HCT116 (cell line): ENCODE measurements around the gene CCDC63. TPM values are rescaled to one million over a fixed set of nuclear protein-coding genes. Genes with fewer than 3 reads are reported as not detected.

Source experiments
- ATAC-seq: fragments of 200-7000 bp; cut with Tn5 transposase; 2 replicates; pipeline ENCODE4 v1.9.1; 2020; ENCODE audit warnings: mild to moderate bottlenecking, moderate library complexity
- BruUV-seq: library from RNA; stranded (reverse); fragments of 400-500 nt; replicated peaks from 2 replicates; lab custom pipeline; 2021; lab: Mats Ljungman, UMichigan
- CTCF ChIA-PET: fragments of 300-600 bp; sonication (Branson Sonifier 250); formaldehyde crosslinking; loops from one replicate; lab custom pipeline; 2021; ENCODE audit warnings: antibody characterized with exemption; lab: Charles Lee
- POLR2A ChIA-PET: fragments of 300-600, 350-600 bp; sonication (Branson Sonifier 250); formaldehyde crosslinking; loops from one replicate; lab custom pipeline; 2021; ENCODE audit warnings: antibody characterized with exemption; lab: Charles Lee
- RAD21 ChIA-PET, 2 experiments: fragments of 300-600 bp; sonication (Branson Sonifier 250); formaldehyde crosslinking; loops; one replicate each; lab custom pipeline; 2023; ENCODE audit warnings: low total read pairs in 2 of 2; ENCODE audit not compliant: uncharacterized antibody in 2 of 2, unreplicated experiment in 2 of 2, low non-redundant PET in 1 of 2; lab: Charles Lee
- DNase-seq: peaks from one replicate; pipeline ENCODE4 v3.0.0-alpha.2; 2010; ENCODE audit warnings: low read depth, low spot score
- H2AFZ ChIP-seq: fragments of 200-600 bp; shearing (Covaris generic), sonication (generic); 2 replicates; pipeline ENCODE4 v1.6.1; 2017; ENCODE audit warnings: low read depth, mixed run types, mixed read lengths, antibody characterized with exemption, low read length; ENCODE audit not compliant: poor library complexity, severe bottlenecking
- H3K27ac ChIP-seq: 2 replicates; pipeline ENCODE4 v1.5.1; 2012; ENCODE audit warnings: low read depth, low read length
- H3K27me3 ChIP-seq: fragments of 200-600 bp; sonication (generic); 2 replicates; pipeline ENCODE4 v1.6.1; 2016; ENCODE audit warnings: mixed run types, low read length, mixed read lengths; ENCODE audit not compliant: insufficient read depth
- H3K36me3 ChIP-seq, 2 experiments: fragments of 200-500 bp in 1 of 2; fragments of 200-600 bp in 1 of 2; sonication (Bioruptor generic) in 1 of 2; sonication (generic) in 1 of 2; 2 replicates each; pipeline versions ENCODE4 v1.5.1 to v1.6.1; 2014 to 2016; ENCODE audit warnings: low read length in 2 of 2, inconsistent platforms in 1 of 2, mixed read lengths in 1 of 2, mixed run types in 1 of 2; ENCODE audit not compliant: insufficient read depth in 2 of 2, control insufficient read depth in 1 of 2
- H3K4me1 ChIP-seq, 2 experiments: fragments of 200-600 bp in 1 of 2; sonication (generic) in 1 of 2; 2 replicates each; pipeline versions ENCODE4 v1.5.1 to v1.6.1; 2012 to 2017; ENCODE audit warnings: low read length in 2 of 2, inconsistent platforms in 1 of 2, mild to moderate bottlenecking in 1 of 2, mixed read lengths in 1 of 2, mixed run types in 1 of 2, moderate library complexity in 1 of 2; ENCODE audit not compliant: insufficient read depth in 2 of 2, control insufficient read depth in 1 of 2
- H3K4me2 ChIP-seq: fragments of 200-600 bp; sonication (generic); 2 replicates; pipeline ENCODE4 v1.6.1; 2017; ENCODE audit warnings: mixed run types, low read length, mixed read lengths
- H3K4me3 ChIP-seq, 2 experiments: fragments of 200-600 bp in 1 of 2; sonication (generic) in 1 of 2; replicated peaks in 1 of 2; 2 replicates each; pipeline ENCODE4 v1.5.1; 2011 to 2016; ENCODE audit warnings: low read length in 2 of 2, control low read depth in 1 of 2, low read depth in 1 of 2, mild to moderate bottlenecking in 1 of 2, mixed read lengths in 1 of 2, mixed run types in 1 of 2
- H3K79me2 ChIP-seq: fragments of 200-600 bp; sonication (generic); 2 replicates; pipeline ENCODE4 v1.6.1; 2017; ENCODE audit warnings: mild to moderate bottlenecking, mixed run types, low read length, moderate library complexity, mixed read lengths; ENCODE audit not compliant: insufficient read depth
- H3K9ac ChIP-seq: fragments of 200-600 bp; sonication (generic); 2 replicates; pipeline ENCODE4 v1.6.1; 2016; ENCODE audit warnings: low read length, mixed read lengths
- H3K9me2 ChIP-seq: fragments of 200-600 bp; sonication (generic), shearing (Covaris generic); 2 replicates; pipeline ENCODE4 v1.6.1; 2017; ENCODE audit warnings: mixed run types, mild to moderate bottlenecking, moderate library complexity; ENCODE audit not compliant: insufficient read depth
- H3K9me3 ChIP-seq, 2 experiments: fragments of 200-500 bp in 1 of 2; fragments of 200-600 bp in 1 of 2; sonication (Bioruptor generic) in 1 of 2; sonication (generic) in 1 of 2; 2 replicates each; pipeline ENCODE4 v1.6.1; 2014 to 2017; ENCODE audit warnings: low read length in 2 of 2, mixed read lengths in 2 of 2, inconsistent platforms in 1 of 2, low read depth in 1 of 2, mild to moderate bottlenecking in 1 of 2, mixed run types in 1 of 2, moderate library complexity in 1 of 2; ENCODE audit not compliant: control insufficient read depth in 1 of 2, insufficient read depth in 1 of 2
- H4K20me1 ChIP-seq: fragments of 200-600 bp; sonication (generic), shearing (Covaris generic); 2 replicates; pipeline ENCODE4 v1.6.1; 2017; ENCODE audit warnings: mixed run types, mild to moderate bottlenecking, moderate library complexity; ENCODE audit not compliant: insufficient read depth
- CBX3 ChIP-seq: IDR thresholded peaks from 2 replicates; pipeline ENCODE4 v1.6.1; 2012; ENCODE audit warnings: low read depth
- CEBPB ChIP-seq: IDR thresholded peaks from 2 replicates; pipeline ENCODE4 v1.6.1; 2012; ENCODE audit warnings: low read depth
- EGR1 ChIP-seq: IDR thresholded peaks from 2 replicates; pipeline ENCODE4 v1.6.1; 2012; ENCODE audit warnings: low read depth
- ELF1 ChIP-seq: IDR thresholded peaks from 2 replicates; pipeline ENCODE4 v1.6.1; 2012; ENCODE audit warnings: low read depth, borderline replicate concordance
- FOSL1 ChIP-seq: IDR thresholded peaks from 2 replicates; pipeline ENCODE4 v1.6.1; 2012; ENCODE audit warnings: low read depth
- JUND ChIP-seq: IDR thresholded peaks from 2 replicates; pipeline ENCODE4 v1.6.1; 2012
- POLR2AphosphoS5 ChIP-seq: IDR thresholded peaks from 2 replicates; pipeline ENCODE4 v1.6.1; 2011; ENCODE audit warnings: mild to moderate bottlenecking, low read depth, low read length, moderate library complexity
- RAD21 ChIP-seq: IDR thresholded peaks from 2 replicates; pipeline ENCODE4 v1.6.1; 2012; ENCODE audit warnings: low read depth, mild to moderate bottlenecking
- SP1 ChIP-seq: IDR thresholded peaks from 2 replicates; pipeline ENCODE4 v1.6.1; 2012; ENCODE audit warnings: low read depth
- SRF ChIP-seq: IDR thresholded peaks from 2 replicates; pipeline ENCODE4 v1.6.1; 2012; ENCODE audit warnings: low read depth
- TCF7L2 ChIP-seq: IDR thresholded peaks from 2 replicates; pipeline ENCODE4 v1.7.0; 2011; ENCODE audit warnings: borderline replicate concordance, inconsistent platforms; ENCODE audit not compliant: insufficient read depth, insufficient read length; ENCODE audit errors: extremely low read depth
- YY1 ChIP-seq: IDR thresholded peaks from 2 replicates; pipeline ENCODE4 v1.6.1; 2011; ENCODE audit warnings: low read length, low read depth, moderate library complexity, mild to moderate bottlenecking; ENCODE audit not compliant: insufficient replicate concordance; ENCODE audit errors: extremely low read depth
- ZFX ChIP-seq: fragments of 450-650 bp; IDR thresholded peaks from 2 replicates; pipeline ENCODE4 v1.6.1; 2017
- intact Hi-C: fragments of 100-400 bp; cut with micrococcal nuclease; formaldehyde crosslinking; loops from 2 replicates; pipeline ENCODE4 v1.10.0; 2022
- total RNA-seq: library from RNA; stranded (reverse); gene quantifications from one replicate; pipeline ENCODE4 v1.2.1, GENCODE V29; 2021; ENCODE audit not compliant: unreplicated experiment
- TF ChIP-seq, protein P1 (sequence below): IDR thresholded peaks from 2 replicates; pipeline ENCODE4 v1.6.1; 2011; ENCODE audit warnings: mild to moderate bottlenecking, low read length, moderate library complexity; ENCODE audit not compliant: insufficient replicate concordance; ENCODE audit errors: extremely low read depth
- TF ChIP-seq, protein P2 (sequence below): IDR thresholded peaks from 2 replicates; pipeline ENCODE4 v1.6.1; 2012; ENCODE audit warnings: low read depth

CCDC63 gene
- total RNA-seq, 1 experiment from 2014 or later = 0.47 TPM

DNA sequence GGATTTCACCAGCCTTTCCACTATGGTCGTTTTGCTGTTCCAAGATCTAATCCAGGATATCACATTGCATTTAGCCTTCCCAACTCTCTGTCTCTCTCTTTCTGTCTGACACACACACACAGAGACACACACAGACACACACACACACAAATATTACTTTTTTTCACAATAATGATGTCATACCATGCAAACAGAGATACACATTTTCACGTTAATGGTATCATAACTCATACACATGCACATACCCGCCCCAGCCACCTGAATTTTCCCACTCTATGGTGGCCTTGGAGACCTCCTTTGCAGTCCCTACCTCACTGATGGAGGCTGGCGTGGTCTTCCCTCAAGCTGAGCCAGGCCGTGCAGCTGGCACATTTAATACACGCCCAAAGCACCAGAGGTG, 80.8 kb downstream of the CCDC63 start:
- no TSS peak for BruUV-seq
- peaks cover 7 to 22% of the 10 kb centered on the region in 2 experiments for H3K4me1 ChIP-seq
- DNase-seq (no peak), ATAC-seq (no peak)
- no peak overlapping the region for H3K9ac ChIP-seq
- no peaks in the 10 kb centered on the region for H3K9me2 ChIP-seq
- H3K4me2 ChIP-seq = no peak overlapping the region
- RAD21 ChIA-PET = no interaction called here
- H3K4me3 ChIP-seq = no peak overlapping the region
- intact Hi-C loops = no loop called here
- H3K79me2 ChIP-seq = no peaks in the 10 kb centered on the region
- H3K27ac ChIP-seq = no peak overlapping the region
- CTCF ChIA-PET = no interaction called here
- TF ChIP-seq CEBPB (no peak), ZFX (no peak), JUND (no peak), RAD21 (no peak), SRF (no peak), YY1 (no peak), POLR2AphosphoS5 (no peak), SP1 (no peak), EGR1 (no peak), TCF7L2 (no peak), FOSL1 (no peak), ELF1 (no peak), CBX3 (no peak)
- TF ChIP-seq, protein P1, sequence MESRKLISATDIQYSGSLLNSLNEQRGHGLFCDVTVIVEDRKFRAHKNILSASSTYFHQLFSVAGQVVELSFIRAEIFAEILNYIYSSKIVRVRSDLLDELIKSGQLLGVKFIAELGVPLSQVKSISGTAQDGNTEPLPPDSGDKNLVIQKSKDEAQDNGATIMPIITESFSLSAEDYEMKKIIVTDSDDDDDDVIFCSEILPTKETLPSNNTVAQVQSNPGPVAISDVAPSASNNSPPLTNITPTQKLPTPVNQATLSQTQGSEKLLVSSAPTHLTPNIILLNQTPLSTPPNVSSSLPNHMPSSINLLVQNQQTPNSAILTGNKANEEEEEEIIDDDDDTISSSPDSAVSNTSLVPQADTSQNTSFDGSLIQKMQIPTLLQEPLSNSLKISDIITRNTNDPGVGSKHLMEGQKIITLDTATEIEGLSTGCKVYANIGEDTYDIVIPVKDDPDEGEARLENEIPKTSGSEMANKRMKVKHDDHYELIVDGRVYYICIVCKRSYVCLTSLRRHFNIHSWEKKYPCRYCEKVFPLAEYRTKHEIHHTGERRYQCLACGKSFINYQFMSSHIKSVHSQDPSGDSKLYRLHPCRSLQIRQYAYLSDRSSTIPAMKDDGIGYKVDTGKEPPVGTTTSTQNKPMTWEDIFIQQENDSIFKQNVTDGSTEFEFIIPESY = no peak
- TF ChIP-seq, protein P2, sequence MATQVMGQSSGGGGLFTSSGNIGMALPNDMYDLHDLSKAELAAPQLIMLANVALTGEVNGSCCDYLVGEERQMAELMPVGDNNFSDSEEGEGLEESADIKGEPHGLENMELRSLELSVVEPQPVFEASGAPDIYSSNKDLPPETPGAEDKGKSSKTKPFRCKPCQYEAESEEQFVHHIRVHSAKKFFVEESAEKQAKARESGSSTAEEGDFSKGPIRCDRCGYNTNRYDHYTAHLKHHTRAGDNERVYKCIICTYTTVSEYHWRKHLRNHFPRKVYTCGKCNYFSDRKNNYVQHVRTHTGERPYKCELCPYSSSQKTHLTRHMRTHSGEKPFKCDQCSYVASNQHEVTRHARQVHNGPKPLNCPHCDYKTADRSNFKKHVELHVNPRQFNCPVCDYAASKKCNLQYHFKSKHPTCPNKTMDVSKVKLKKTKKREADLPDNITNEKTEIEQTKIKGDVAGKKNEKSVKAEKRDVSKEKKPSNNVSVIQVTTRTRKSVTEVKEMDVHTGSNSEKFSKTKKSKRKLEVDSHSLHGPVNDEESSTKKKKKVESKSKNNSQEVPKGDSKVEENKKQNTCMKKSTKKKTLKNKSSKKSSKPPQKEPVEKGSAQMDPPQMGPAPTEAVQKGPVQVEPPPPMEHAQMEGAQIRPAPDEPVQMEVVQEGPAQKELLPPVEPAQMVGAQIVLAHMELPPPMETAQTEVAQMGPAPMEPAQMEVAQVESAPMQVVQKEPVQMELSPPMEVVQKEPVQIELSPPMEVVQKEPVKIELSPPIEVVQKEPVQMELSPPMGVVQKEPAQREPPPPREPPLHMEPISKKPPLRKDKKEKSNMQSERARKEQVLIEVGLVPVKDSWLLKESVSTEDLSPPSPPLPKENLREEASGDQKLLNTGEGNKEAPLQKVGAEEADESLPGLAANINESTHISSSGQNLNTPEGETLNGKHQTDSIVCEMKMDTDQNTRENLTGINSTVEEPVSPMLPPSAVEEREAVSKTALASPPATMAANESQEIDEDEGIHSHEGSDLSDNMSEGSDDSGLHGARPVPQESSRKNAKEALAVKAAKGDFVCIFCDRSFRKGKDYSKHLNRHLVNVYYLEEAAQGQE = no peak
- no peaks in the 10 kb centered on the region for H3K27me3 ChIP-seq
- H2AFZ ChIP-seq = no peak overlapping the region
- no peaks in the 10 kb centered on the region for H3K9me3 ChIP-seq
- H4K20me1 ChIP-seq = no peaks in the 10 kb centered on the region
- no peaks in the 10 kb centered on the region for H3K36me3 ChIP-seq
- POLR2A ChIA-PET = no interaction called here
